IMR-90 (cell line): ENCODE data around the gene KLHL40.

Experiments
- MAZ ChIP-seq: IDR thresholded peaks from 2 replicates; pipeline ENCODE4 v1.6.1; 2012; ENCODE audit warnings: low read depth, mild to moderate bottlenecking, low read length, improper control_type of control experiment, moderate library complexity, borderline replicate concordance
- NFE2L2 ChIP-seq: fragments of 150-350 bp; IDR thresholded peaks from 2 replicates; pipeline ENCODE4 v1.6.1; 2016; ENCODE audit warnings: low read depth, mild to moderate bottlenecking, low read length
- TF ChIP-seq, protein P1 (sequence below): conservative IDR thresholded peaks from 2 replicates; pipeline ENCODE4 v1.5.1; 2012; ENCODE audit warnings: mild to moderate bottlenecking, low read depth, low read length, improper control_type of control experiment

DNA sequence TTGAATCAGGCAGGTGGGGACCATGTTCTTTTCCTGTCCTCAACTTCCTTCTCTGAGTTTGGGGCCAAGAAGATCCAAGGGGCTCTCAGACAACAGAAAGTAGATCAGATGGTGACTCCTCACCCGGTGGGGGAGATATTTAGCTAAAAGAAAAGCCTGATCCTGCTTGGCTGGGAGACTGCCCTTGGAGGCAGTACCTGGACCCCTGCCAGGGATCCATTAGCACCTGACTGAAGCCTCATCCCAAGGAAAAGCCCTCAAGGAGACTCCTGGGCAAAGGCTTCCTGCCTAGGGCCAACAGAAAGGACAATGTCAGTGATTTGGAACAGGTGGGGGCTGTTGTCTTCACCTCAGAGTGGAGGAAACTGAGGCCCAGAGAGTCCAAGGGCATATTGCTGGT is 50.7 kb downstream of the KLHL40 start:
- TF ChIP-seq, protein P1, sequence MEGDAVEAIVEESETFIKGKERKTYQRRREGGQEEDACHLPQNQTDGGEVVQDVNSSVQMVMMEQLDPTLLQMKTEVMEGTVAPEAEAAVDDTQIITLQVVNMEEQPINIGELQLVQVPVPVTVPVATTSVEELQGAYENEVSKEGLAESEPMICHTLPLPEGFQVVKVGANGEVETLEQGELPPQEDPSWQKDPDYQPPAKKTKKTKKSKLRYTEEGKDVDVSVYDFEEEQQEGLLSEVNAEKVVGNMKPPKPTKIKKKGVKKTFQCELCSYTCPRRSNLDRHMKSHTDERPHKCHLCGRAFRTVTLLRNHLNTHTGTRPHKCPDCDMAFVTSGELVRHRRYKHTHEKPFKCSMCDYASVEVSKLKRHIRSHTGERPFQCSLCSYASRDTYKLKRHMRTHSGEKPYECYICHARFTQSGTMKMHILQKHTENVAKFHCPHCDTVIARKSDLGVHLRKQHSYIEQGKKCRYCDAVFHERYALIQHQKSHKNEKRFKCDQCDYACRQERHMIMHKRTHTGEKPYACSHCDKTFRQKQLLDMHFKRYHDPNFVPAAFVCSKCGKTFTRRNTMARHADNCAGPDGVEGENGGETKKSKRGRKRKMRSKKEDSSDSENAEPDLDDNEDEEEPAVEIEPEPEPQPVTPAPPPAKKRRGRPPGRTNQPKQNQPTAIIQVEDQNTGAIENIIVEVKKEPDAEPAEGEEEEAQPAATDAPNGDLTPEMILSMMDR = no peak
- TF ChIP-seq MAZ (no peak), NFE2L2 (no peak)
